Measurements from ENCODE around the gene MMD2.

The MMD2 gene

DNA sequence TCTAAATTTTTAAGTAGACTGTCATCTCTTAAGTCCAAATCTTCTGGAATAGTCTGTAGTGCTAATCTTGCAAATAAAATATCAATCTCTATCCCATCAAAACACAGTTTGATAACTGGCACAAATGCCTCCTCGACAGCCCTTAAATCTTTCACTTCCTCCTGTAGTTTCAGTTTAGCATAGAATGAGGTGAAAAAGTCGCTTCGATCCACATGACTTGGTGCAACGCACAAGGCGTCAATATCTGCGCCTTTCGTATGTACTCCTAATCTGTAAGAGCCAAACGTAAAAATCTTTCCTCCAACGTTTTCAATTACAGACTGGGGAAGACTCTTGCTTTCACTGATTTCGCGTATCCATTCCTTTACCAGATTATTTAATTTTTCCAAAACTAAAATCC, 97.8 kb downstream of the MMD2 start:
- DNase-seq (ENCODE audit: low read depth): no peak
- TF ChIP-seq, protein P1, sequence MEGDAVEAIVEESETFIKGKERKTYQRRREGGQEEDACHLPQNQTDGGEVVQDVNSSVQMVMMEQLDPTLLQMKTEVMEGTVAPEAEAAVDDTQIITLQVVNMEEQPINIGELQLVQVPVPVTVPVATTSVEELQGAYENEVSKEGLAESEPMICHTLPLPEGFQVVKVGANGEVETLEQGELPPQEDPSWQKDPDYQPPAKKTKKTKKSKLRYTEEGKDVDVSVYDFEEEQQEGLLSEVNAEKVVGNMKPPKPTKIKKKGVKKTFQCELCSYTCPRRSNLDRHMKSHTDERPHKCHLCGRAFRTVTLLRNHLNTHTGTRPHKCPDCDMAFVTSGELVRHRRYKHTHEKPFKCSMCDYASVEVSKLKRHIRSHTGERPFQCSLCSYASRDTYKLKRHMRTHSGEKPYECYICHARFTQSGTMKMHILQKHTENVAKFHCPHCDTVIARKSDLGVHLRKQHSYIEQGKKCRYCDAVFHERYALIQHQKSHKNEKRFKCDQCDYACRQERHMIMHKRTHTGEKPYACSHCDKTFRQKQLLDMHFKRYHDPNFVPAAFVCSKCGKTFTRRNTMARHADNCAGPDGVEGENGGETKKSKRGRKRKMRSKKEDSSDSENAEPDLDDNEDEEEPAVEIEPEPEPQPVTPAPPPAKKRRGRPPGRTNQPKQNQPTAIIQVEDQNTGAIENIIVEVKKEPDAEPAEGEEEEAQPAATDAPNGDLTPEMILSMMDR (conservative IDR thresholded peaks at IDR 0.05; ENCODE audit: control insufficient read depth, insufficient read depth, low read depth, low read length): no peak
- H3K4me3 ChIP-seq (ENCODE audit: control insufficient read depth, low read depth, low read length): no peak overlapping the region

DNA sequence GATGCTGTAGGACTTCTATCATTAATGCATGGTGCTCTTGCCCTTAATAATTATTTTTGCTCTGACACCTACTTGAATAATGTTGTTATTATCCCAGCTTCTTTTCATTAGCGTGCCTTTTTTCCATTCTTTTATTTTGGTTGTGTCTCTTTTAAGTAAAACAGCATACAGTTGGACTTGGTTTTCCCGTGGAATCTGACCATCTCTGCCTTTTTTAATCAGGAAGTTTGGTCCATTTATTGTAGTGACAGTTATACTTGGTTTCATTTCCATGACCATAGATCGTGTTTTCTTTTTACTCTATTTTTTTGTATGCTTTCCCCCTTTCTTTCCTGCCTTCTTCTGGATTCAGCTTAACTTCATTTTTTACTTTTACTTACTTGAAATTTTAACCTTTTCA, 101.8 kb downstream of the MMD2 start:
- TF ChIP-seq, protein P1 (conservative IDR thresholded peaks at IDR 0.05; ENCODE audit: control insufficient read depth, insufficient read depth, low read depth, low read length): no peak
- DNase-seq (ENCODE audit: low read depth): no peak
- H3K4me3 ChIP-seq (ENCODE audit: control insufficient read depth, low read depth, low read length): no peak overlapping the region

DNA sequence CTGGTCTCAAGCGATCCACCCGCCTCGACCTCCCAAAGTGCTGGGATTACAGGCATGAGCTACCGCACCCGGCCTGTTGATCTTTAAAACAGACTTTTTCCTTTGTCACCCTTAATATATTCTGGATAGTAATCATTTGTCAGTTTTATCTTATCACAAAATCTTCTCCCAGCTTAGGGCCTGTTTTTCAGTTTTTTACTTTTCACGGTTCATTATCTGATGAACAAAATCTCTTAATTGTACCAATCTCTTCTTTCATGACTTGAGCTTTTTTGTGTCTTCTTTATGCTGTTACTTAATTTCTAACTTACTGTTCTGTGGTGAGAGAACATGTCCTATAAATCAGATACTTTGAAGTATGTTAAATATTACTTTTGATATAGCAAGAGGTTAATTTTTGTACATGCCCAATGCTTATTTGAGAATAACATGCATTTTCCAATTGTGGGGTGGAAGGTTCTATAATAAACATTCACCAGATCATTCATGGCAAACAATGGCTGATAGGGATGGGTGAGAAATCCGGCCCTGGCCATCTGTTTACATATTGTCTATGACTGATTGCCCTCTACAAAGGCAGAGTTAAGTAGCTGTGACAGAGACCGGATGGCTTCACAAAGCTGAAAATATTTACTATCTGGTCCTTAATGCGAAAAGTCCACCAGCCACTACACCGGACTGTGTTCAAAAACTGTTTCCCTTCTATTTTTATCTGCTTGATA, 102.5 kb downstream of the MMD2 start:
- no peak for DNase-seq (ENCODE audit: low read depth)
- TF ChIP-seq, protein P1 (conservative IDR thresholded peaks at IDR 0.05; ENCODE audit: control insufficient read depth, insufficient read depth, low read depth, low read length): no peak
- H3K4me3 ChIP-seq (ENCODE audit: control insufficient read depth, low read depth, low read length): no peak overlapping the region

Data from fibroblast of mammary gland (primary cell).